ENCODE data around the gene GUCA1A.

- TF ChIP-seq POLR2A (IDR thresholded peaks at IDR 0.05; ENCODE audit: low read length) (no peak), GATA1 (IDR thresholded peaks at IDR 0.05; ENCODE audit: low read depth, low read length) (no peak)
These were observed 28.2 kb downstream of the GUCA1A start for GRCh38 chr6:42201382-42201781.
